ENCODE data around the gene TMEM106C.

The TMEM106C gene, protein sequence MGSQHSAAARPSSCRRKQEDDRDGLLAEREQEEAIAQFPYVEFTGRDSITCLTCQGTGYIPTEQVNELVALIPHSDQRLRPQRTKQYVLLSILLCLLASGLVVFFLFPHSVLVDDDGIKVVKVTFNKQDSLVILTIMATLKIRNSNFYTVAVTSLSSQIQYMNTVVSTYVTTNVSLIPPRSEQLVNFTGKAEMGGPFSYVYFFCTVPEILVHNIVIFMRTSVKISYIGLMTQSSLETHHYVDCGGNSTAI

DNA sequence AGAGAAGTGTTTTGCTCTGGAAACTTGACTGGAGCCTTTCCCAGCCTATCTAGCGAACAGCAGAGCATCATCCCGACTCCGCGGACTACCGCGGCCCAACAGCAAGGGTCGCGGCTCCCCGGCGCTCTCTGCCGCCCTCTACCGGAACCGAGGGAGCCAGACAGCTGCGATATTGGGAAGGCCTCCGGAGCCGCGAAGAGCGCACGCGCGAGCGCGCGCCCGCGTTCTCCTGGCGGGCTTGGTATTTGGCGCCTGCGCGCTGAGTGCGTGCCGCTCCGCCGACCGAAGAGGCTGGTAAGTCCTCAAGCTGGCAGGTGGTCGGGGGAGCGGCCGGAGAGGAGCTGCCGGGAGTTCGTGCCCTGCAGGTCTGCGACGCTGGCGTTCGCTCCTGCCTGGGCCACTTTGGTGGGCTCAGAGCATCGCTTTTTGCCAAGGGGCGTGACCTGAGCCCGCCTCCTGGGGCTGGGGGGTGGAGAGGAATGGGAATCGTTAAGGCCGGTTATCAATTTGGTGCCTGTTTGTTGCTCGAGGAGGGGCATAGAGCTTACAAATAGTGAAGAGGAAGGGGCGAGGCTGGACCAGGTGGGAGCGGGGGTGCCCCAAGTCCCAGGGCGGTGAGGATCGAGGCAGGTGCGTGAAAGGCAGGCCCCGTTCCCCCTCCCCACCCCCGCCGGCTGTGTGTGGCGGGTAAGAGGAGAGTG lies at the start of gene TMEM106C:
Gene TMEM106C, plus strand, starts transcription at position 257 of the 701 bp plus-strand sequence. CDS start 641 bp downstream, outside the sequence.
- peak; percentile 94 for DNase-seq

DNA sequence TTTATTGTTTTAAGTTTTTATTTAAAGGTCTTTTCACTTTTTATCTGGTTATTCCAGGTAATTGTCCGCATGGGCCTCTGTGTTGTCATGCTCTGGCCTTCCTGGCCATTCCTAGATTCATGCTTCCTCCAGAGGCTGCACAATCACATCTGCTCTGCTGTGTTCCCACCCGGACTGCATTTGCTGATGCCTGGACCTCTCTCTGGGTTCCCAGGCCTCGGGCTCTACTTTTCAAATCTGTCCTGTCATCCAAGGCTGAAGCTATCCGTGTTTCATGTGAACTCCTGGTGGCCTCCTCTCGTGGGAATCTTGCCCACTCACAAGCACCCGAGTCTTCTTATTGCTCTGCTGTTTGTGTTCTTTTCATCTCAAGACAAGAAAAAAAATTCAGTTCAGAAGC lies 42.5 kb upstream of the TMEM106C start:
- DNase-seq, result no peak

DNA sequence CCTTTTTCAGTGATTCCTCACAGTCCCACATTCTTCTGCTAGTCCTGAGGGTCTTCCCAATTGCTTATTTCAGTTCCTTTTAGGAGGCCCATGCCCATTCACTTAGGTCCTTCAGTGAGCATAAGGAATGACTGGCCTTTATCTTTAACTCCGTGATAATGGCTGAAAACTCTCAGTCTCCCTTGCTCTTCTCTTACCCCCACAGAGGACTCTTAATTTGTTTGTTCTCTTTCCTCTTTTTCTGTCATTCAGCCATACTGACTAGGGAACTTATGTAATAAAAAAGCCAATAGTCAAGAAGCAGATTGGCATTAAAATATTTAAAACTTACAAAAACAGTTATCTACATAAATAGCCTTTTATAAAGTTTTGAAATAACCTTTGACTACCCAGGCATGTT lies 41.5 kb upstream of the TMEM106C start:
- no peak for DNase-seq

DNA sequence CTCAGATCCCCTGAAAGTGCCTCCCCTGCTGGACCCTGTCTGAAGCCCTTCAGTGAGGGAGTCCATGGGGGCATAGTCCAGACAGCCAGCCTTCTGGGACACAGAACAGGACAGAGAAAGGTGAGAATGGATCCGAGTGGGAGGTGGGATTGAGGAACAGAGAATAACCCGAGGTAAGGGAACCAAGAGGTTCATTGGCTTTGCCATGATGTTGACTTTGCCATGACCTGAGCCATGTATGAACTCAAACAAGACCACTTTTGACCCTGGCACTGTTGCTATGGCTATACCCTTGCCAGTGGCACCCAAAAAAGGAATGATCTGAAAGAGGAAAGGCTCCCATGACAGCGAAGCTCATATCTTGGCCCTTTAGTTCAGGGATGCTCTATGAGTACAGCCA lies 36.0 kb upstream of the TMEM106C start:
- no peak for DNase-seq

DNA sequence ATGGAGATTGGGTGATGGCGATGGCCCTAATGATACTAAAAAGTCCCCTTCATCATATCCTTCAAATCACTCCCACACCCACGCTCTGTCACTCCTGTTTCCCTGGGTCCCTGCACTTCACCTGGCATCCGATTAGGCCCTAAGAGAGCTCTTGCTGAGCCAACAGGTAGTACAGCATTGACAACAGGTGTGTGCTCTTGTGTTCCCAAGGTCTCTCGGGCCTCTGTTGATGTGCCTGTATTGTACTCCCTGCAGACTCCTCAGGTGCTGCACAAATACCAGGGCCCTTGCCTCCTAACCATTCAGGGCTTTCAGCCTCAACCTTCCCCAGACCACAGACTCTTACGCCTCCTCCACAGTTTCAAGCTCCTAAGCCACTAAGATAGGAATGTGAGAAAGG lies 32.8 kb upstream of the TMEM106C start:
- no peak for DNase-seq

DNA sequence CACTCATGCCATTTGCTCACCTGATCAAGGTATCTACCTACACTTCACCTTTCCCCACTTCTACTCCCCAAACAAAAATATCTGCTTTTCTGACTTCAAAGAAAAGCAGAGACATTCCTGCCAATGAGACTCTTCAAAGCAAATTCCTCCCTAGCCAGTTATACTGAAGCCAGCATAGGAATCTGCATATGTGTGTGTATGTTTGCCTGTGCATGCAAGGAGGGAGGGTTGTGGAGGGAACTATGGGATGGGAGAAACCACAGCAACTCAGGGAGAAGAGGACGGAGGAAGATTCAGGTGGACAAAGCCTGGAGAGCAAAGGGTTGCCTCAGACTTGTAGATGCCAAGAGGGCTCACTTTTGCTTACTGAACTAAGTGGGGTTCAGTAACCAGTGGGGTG lies 32.2 kb upstream of the TMEM106C start:
- DNase-seq, result no peak

DNA sequence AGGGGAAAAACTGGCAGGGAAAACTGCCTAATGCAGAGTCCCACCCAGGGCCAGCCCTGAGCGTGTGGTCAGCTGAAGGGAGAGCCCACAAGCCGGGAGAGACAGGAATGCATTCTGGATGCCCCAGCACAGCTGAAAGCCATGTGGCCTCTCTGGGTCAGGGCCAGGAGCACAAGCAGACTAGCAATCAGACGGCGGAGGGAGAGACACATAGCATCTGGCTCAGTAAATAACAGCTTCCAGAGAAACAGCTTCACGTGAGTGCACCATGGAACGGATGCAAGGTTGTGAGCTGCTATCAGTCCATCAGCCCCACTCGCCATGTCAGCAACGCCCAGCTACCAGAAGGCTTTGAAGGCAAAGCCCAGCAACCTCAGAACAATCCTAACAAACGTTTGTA lies 28.2 kb upstream of the TMEM106C start:
- DNase-seq, result peak; percentile 50

DNA sequence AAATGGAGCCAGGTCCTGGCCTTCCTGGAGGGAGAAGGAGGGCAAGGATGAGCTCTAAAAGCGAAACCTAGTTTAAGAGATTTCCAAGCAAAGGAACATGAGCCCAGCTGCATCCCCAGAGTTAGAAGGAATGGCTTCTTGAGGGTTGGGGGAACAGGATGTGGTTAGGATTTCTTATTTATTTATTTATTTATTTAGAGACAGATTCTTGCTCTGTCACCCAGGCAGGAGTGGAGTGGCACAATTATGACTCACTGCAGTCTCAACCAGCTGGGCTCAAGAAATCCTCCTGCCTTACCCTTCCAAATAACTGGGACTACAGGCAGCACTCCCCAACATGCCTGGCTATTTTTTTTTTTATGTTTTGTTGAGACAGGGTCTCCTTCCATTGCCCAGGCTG lies 25.3 kb upstream of the TMEM106C start:
- DNase-seq, result no peak

DNA sequence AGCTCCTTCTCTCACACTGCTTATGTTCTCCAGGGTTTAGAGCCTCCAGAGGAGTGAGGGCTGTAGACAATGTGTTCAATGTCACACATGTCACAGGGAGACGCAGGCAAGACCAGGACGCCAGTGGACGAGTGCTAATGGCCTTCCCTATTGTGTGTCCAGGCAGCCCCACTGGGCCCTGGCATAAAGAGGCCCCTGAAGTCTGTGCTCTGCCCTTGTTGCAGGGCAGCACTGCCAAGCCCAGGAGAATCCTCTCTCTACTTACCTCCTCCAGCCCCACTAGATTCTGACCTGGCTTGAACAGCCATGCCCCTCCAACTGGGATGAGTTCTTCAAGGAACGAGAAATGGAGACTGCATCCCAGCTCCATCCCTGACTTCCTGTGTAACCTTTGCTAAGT lies 24.8 kb upstream of the TMEM106C start:
- no peak for DNase-seq

DNA sequence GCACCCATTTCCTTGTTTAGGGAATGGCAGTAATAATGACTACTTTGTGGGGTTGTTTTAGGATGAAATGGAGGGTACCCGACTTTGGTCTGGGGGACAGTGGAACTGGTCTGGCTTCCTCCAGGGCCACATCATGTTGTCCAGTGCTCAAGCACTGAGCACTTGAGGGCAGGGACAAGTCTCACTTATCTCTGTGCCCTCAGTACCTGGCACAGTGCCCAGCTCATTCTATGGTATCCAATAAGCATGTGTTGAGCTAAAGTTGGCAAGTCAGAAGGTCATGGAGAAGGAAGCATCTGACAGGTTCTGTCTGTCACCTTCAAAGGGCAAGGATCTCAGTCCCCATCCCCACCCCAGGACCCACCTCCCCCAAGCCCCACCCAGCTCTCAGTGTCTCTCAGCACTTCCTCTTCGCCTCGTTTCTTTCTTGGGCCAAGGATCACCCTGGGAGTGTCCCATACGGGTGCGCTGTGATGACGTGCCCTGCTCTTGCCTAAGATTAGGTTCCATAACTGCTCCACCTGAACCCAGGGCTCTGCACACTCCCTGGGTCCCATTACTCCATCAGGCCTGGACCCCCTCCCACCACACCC lies 24.3 kb upstream of the TMEM106C start:
- no peak for DNase-seq

DNA sequence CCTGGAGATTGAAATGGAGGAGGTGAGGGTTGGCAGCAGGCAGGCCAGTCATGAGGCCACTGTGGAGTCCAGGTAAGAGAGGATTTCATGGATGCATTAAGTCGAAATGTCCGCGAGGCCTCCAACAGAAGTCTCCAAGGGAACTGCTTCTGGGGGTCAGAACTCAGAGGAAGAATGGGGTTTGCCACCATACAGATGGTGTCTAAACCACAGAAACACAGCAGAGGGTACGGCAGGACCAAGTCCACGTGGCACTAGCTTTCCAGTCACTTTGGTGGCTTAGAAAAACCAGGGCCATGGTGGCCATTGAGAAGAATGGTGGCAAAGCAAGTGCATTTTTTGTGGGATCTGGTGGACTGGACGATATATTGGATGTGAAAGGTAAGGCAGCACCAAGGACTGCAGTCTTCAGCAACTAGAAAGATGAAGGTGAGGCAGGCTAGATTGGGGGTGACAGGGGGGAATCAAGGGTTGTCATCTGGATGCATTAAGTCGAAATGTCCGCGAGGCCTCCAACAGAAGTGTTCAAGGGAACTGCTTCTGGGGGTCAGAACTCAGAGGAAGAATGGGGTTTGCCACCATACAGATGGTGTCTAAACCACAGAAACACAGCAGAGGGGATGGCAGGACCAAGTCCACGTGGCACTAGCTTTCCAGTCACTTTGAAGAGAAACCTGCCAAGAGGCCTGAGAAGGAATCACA lies 22.5 kb upstream of the TMEM106C start:
- DNase-seq, result no peak

DNA sequence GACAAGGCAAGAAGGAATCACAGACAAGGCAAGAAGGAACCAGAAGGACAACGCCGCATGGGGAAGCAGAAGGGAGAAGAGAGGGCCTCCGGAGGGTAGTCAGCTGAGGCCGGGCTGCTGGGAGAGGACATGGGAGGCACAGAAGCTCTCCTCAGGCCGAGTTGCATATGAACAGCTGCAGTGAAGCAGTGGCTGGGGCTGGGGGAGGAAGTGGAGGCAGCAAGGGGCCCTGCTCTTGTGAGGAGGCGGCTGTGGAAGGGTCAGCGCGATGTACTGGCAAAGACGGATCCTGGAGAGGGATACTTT lies 22.0 kb upstream of the TMEM106C start:
- no peak for DNase-seq

DNA sequence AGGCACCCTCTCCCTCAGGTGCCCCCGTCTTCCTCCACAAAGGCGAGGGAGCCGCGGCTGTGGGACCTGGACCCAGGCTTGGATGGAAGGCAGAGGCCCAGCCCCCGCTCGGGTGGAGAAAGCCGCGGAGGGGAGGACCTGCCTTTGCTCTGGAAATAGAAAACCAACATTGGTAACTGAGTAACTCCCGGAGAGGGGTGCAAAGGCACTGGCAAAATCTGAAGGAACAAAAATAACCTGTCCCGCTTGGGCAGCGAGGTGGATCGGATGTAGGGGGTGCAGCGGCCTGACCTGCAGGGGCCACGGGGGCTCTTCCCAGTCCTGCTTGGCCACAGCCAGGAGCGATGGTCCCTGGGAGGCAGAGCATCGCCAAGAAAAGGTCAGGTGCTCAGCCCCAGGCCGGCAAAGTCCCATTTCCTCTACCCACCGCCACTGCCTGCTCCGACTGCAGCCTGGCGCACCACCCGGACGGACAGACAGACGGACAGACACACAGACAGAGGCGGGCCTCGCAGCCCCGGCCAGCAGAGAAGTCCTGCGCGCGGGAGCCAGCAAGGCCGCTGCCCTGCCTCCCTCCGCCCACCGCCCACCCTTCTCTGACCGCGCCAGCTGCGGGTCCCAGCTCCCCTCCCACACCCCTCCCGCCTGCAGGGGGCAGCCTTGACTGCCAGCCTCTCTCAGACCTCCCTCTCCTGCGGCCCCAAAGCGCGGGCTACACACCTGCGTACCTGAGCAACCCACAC lies 21.4 kb upstream of the TMEM106C start:
- DNase-seq, result no peak

DNA sequence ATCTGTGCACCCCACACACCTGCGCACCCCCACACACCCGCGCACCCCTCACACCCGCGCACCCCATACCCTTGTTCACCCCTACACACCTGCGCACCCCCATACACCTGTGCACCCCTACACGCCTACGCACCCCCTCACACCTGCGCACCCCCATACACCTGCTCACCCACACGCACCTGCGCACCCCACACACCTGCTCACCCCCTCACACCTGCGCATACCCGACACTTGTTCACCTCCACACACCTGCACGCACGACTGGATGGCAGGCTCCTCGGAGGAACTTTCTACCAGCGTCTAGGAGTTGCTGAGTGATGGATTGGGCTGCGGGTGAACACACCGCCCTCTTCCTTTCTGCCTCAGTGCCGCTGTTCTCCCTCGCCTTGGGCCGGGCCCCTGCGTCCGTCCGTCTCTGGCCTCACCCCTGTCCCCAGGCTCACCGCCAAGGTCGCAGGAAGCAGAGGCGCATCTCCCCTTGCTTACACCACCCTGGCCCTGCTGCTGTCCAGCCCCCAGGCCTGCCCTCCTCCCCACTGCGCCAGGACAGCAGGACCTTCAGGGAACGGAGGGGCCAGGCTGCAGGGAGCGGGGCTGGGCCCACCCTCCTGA lies 20.7 kb upstream of the TMEM106C start:
- DNase-seq, result no peak

DNA sequence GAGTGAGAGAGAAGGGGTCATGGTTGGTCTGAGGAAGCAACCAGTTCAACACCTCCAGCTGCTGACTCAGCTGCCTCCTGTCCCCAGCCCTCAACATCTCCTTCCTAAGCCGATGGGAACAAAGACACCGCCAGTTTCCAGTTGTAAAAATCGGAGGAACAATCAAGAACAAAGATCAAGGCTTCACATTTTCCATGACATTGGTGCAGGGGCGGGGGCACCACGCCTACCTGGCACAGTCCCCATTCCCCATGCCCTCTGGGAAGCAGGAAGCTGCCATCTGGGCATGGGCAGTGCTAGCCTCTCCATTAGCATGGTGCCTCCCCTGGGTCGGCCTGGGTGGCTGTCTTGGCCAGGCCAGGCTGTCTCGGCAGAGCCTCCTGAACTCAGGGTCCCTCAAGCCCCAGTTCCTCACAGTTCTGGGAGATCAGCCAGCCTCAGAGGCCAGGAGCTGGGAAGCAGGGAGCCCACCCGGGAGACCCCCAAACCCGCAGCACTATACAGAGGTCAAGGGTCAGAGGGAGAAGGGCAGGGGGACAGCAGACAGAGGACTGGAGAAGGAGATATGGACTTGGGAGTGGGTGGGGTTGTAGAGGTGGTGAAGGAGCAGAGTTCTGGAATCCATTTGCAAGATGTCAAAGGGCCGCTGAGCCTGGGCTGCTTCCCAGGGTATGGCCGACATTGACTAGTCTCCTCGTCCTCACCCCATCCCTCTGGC lies 19.6 kb upstream of the TMEM106C start:
- DNase-seq, result no peak

DNA sequence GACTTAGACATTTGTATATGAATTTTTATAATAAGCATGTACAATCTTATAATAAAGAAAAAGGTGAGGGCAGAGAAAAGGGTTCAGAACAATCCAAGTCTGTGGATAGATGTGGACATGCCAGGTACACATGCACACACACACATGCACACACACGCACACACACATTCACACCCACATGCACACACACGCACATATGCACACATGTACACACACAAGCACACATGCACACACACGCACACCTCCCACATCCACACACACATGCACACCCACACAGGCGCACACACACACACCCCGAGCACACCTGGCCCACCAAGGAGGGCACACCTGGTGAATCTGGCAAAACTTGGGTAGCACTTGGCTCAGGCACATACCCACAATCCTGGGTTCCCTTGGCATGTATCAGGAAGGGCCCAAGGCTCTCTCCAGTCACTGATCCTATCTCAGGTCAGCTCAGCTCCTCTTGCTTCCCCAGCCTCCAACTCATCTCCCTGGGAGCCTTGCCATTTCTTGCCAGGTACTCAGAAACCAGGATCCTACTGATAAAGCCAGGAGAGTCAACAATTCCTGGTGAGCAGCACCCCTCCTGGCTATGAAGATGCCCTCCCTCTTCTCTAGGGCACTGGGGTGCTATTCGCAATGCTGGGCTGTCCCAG lies 18.6 kb upstream of the TMEM106C start:
- DNase-seq, result no peak

DNA sequence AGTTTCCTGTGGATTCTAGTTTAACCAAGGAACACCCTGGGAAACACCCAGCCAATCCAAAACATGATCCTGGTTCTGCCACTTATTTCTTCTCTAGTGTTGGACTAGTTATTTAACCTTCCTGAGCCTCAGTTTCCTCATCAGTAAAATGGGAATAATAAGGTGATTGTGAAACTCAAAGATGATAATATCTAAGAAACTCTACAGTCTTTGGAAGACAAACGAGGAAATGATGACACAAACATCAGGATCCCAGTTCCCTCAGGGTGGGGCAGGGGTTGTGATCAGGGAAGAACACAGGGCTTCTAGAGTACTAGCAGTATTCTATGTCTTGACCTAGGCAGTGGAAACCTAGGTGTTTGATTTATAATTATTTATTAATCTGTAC lies 18.1 kb upstream of the TMEM106C start:
- no peak for DNase-seq

DNA sequence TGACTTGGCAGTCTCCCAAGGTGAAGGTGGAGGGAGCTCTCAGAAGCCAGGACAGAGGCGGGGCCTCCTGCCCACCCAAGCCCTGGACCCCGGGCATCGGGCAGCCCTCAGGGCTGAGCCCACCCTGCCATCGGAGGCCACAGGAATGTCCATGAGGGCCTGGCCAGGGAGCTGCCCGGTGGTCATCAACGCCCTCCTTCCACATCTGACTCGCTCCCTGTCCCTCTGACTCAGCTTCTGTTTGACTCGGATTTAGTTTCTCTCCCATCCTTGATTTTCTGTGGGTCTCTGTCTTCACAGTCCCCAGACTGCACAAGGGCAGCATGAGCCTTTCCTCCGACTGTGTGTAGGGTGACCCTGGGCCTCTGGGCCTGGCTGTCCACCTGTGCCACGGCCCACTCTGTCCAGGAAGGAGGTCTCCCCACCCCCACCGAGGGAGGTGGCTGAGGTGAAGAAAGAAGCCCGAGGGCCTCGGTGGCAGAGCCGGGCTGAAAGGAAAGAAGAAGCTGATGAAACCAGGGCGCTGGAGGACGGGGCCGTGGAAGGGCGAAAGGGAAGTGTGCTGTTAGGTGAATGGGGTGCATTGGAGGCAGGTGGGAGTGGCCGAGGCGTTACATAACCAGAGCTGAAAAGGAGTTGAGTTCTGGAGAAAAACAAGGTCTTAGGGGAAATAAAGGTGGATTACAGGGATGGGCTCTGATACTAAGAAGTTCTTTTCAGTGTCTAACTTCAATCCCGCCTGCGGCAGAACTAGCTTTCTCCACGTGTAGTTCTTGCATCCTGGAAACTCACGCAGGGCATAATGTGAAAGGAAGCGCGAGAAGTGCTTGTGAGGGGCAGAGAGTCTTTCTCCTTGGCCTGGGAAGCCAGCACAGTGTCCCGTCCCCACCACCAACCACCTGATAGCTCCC lies 16.7 kb upstream of the TMEM106C start:
- no peak for DNase-seq

DNA sequence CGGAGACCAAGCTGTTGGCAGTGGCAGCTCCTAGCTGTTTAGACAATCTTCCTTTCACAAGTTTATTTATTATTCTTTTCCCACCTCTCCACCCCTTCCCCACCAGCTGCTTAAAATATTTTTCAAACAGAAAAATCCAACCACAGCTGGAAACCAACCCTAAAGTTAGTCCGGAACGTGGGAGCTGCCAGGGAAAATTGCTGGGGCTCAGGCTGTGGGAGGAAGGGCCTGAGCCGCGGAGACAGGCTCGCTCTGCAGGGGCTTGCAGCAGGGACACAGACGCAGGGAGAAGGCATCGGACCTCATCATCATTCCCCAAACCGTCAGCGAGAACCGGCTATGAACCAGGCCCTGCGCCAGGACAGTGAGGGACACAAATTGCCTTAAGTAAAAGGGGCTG lies 16.1 kb upstream of the TMEM106C start:
- DNase-seq, result no peak

Measured in NCI-H2171 treated with DMSO at 0.1 percent for 48 hours (cell line).